NCI-H1092 (cell line): ENCODE data around the gene PHLPP1.
"Not testable (repeated sequence)": the region's sequence is repeated elsewhere in the genome, so short reads cannot be mapped to it uniquely, and the experiment has no call there.

Experiments
- DNase-seq: peaks from one replicate; lab custom pipeline; 2025; lab: John Stamatoyannopoulos, UW

The PHLPP1 gene

GRCh38 chr18:62717925-62718800, 2.8 kb downstream of the PHLPP1 start:
- no peak for DNase-seq

DNA sequence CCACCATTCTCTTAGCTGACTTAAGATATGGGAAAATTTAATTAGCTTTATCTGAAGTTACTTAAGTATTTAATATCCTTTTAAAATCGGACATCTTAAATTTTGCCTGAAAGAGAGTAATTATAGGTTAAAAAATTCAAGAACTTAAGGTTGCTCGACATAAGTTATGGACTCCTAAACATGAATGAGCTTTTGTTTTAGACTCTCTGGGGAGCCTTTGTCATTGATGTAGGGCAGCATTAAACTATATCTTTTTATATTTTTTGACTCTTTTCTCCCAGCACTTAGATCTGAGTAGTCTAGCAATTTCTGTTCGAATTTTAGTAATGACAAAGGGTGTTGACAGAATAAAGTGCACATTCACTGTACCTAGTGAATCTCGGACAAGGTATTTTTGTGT, 4.7 kb downstream of the PHLPP1 start:
- DNase-seq, result no peak

DNA sequence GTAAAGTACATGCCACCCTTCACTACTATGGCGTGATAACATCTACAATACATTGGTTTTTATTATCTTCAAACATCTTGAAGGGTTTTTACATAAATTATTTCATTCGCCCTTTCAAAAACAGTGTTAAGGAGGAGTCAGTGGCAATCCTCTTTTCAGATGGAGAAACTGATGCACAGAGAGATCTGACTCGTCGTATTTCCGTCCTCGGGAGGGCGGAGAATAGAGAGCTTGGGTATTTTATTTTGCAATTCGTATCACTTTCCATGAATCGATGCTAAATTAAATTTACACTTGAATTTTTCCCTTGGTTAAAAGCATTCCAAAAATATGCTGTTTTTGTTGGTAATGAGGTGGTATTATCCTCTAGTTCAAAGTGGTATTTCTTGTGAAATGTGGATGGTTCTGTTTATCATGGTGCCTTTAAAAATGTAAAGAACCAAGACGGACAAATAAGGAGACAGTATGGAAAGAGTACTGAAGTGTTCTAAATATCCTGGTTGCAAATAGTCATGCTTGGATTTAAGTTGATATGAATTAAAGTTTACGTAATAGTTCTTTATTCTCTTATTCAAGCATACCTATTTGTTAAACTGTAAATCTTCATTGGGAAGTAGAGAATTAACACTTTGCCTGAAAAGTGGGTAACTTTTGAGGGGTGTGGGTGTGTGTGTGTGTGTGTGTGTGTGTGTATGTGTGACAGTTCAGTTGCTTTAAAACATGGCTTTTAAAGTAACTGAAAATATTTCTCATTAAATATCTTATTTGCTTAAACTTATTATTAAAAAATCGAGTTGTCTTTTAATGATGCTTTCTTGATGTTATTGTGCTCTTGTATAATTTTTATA, 5.6 kb downstream of the PHLPP1 start:
- no peak for DNase-seq

DNA sequence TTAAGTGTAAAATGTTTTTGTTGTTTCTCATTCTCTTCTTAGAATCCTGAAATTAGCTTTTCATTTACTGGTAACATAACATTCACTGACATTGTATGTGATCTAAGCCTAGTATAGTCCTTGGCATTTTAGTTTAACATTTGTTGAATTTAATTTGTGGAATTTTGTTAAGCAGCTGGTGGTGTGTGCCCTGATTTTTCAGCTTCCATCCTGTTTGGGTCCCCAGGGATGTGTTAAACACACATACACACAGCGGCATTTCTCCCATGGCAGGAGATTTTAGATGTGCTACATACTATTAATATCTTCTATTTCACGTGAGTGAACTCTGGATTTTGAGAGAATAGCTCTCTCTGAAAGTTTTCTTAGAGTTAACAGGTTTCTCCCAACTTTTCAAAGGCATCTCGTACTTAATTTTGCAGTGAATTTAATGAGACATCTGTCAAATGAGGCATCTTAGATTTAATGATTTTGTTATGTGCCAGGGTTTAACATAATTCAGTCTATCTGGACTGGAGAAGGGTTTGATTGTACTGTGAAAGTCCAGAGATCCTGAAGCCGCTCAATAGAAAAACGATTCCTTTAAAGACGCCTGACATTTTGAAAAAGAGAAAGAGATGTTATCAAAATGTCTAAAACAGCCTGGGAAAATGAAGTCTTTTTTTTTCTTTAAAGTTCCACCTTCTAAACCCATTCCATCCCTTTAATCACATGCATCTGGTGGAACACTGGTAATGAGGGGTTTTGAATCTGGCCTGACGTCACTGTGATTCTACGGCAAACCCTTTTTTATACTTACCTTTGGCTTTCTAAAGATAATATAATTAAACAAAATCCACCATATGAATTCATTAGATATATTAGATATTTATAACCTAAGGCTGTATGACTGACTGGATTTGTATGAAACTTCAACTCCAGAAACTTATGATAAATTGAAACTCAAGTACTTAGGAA, 6.8 kb downstream of the PHLPP1 start:
- DNase-seq, result no peak

DNA sequence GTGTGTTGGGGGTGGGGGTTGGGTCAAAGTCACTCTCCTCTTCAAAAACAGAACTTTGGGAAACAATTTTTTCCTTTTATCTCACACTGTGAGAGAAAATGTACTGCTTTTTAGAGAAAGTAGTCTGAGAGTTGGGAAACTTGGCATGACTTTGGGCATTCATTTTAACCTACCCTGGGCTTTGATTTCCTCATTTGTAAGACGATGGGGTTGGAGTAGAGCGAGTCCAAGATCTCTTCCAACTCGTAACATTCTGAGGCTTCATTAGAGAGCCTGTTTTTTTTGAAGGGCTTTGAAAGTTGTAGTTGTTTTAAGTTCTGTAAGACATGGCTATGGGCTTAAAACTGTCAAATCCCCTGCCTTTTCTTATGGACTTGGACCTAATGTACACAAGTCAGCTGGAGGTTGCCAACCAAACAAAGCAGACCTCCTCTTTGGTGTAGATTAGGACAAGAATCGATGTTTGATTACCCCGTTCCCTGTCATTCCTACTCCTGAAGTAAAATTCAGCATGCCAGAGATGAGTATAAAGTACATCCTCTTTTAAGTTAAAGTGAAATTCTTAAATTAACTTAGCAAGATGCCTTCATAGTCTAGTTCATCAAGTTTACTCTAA, 8.4 kb downstream of the PHLPP1 start:
- DNase-seq, result no peak

DNA sequence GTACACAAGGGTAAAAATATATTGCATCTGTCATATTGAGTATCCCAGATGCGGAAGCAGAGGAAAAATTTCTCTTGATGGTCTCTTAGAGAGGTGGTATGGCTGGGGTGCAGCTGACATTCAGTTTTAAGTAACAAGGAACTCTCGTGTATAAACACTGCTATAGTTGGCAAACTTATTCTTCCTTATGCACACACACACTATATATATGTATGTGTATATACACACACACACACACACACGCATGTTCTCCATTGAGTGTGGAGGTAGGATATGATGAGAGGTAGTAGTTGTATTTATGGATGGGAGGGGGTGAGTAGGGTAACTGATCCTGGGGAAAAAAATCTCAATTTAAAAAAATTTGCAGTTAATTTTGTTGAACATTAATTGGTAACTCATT, 10.6 kb downstream of the PHLPP1 start:
- no peak for DNase-seq

GRCh38 chr18:62728254-62728653, 12.9 kb downstream of the PHLPP1 start:
- no peak for DNase-seq

- no peak for DNase-seq
These were observed 14.4 kb downstream of the PHLPP1 start for GRCh38 chr18:62729487-62730386.

- DNase-seq, result no peak
These were observed 15.6 kb downstream of the PHLPP1 start for GRCh38 chr18:62730941-62731340.

DNA sequence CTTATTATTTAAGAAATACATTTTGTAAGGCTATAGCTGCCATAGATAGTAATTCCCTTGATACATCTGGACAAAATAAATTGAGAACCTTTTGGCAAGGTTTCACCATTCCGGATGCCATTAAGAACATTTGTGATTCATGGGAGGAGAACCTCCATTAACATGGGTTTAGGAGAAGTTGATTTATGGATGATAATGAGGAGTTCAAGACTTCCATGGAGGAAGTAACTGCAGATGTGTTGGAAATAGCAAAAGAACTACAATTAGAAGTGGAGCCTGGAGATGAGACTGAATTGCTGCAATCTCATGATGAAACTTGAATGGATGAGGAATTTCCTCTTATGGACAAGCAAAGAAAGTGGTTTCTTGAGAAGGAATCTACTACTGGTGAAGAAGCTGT, 17.3 kb downstream of the PHLPP1 start:
- DNase-seq, result no peak

- DNase-seq, result no peak
These were observed 18.9 kb downstream of the PHLPP1 start for GRCh38 chr18:62734290-62734689.

GRCh38 chr18:62735387-62735786, 20.0 kb downstream of the PHLPP1 start:
- DNase-seq, result no peak

GRCh38 chr18:62736077-62736855, 20.9 kb downstream of the PHLPP1 start:
- DNase-seq, result no peak

DNA sequence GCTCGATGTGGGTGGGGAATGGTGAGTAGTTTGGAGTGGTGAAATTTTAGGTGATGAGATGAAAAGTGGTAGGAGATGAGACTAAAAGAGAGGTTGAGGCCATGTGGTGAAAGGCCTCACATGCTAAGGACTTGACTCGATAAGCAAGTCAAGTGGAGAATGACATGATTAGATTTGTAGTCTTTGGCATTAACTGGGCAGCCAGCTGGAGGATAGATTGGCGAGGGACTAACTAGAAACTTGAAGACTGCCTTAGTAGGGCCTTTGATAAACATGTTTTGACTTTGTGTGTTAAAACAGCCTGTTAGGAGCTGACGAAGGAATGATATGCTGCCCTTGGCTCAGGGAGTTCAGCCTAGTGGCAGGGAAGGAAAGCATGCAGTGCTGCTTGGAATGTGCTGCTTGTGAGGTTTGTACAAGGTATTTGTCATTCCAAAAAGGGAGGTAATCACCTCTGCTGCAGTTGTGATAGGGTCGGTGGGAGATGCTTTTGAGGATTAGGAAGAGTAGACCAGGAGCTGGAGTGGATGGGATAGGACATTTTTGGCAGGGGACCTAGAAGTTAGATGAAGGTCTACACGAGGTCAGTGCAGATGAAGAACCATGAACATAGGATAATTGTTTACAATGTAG, 22.0 kb downstream of the PHLPP1 start:
- DNase-seq, result no peak

DNA sequence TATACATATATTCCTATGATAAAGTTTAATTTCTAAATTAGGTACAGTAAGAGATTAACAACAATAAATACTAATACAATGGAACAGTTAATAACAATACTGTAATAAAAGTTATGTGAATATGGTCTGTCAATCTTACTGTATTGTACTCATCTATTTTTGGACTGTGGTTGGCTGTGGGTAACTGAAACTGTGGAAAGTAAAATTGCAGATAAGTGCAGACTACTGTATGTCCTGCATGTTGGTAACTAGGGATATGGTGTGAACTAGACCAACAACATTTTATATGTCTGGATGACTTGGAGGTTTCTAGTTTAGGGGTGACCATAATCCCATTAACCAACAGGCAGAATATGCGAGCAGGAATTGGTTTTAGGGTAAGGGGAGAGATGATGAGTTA, 23.3 kb downstream of the PHLPP1 start:
- DNase-seq, result no peak

DNA sequence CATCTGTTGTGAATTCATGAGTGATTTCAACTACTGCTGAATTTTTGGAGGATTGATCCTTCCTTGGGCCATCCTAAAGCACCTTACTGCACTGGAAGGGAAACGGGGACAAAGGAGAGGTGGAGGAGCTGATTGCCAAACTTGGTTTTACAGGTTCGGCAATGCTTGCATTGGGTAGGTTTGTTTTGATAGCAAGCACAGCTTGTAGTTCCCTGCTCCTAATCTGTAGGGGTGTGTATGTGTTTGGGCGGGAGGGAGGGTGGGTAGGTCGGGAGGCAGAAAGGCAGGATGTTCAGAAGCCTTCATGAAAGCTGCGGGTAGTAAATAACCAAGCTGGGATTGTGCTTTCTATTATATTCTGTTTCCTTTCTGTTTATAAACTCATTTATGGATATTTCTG, 24.6 kb downstream of the PHLPP1 start:
- DNase-seq, result no peak

DNA sequence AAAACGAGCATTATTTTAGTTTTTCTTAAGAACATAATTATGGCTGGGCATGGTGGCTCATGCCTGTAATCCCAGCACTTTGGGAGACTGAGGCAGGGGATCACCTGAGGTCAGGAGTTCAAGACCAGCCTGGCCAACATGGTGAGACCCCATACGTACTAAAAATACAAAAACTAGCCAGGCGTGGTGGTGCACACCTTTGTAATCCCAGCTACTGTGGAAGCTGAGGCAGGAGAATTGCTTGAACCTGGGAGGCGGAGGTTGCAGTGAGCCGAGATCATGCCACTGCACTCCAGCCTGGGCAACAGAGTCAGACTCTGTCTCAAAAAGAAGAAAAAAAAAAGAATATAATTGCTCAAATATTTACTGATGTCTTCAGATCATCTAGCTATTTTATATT, 25.3 kb downstream of the PHLPP1 start:
- DNase-seq, result not testable (repeated sequence)

- DNase-seq, result no peak
These were observed 25.8 kb downstream of the PHLPP1 start for GRCh38 chr18:62741118-62741566.

GRCh38 chr18:62741584-62741983, 26.2 kb downstream of the PHLPP1 start:
- no peak for DNase-seq
